ENCODE data around the gene SLC25A40.
A peak's percentile ranks its signal among the peaks of the same experiment; 100 is the strongest.

SLC25A40 gene

GRCh38 chr7:87797798-87798403 lies 78.3 kb downstream of the SLC25A40 start:
- H3K4me1 ChIP-seq (ENCODE audit: insufficient read depth, low read length) = no peaks in the 10 kb centered on the region
- H3K4me2 ChIP-seq (ENCODE audit: insufficient read depth, low read length) = no peak overlapping the region
- DNase-seq = peak; percentile 13
- peak; percentile 94 for ATAC-seq (ENCODE audit: insufficient read depth, low read depth)
- H4K20me1 ChIP-seq (ENCODE audit: insufficient read depth, low read length) = no peaks in the 10 kb centered on the region
- no peaks in the 10 kb centered on the region for H3K27me3 ChIP-seq (ENCODE audit: insufficient read depth, low read length, poor library complexity)
- H2AFZ ChIP-seq (ENCODE audit: low read depth, low read length) = peak overlapping the region; percentile 27; the same call in 1 of the 2 replicates
- no peak overlapping the region for H3K9ac ChIP-seq (ENCODE audit: low read depth, low read length)
- no peaks in the 10 kb centered on the region for H3K9me3 ChIP-seq (ENCODE audit: insufficient read depth, low read length, severe bottlenecking)
- H3K79me2 ChIP-seq (ENCODE audit: insufficient read depth, low read length) = no peaks in the 10 kb centered on the region
- no peak overlapping the region for H3K4me3 ChIP-seq (ENCODE audit: low read depth in 1 of 2, low read length in 2 of 2)
- no peak overlapping the region for H3K27ac ChIP-seq (ENCODE audit: low read length)
- H3K36me3 ChIP-seq (ENCODE audit: insufficient read depth, low read length) = no peaks in the 10 kb centered on the region
- peak; percentile 77 for TF ChIP-seq CTCF (IDR thresholded peaks at IDR 0.05; ENCODE audit: borderline replicate concordance, extremely low read depth, low read length, poor library complexity, severe bottlenecking)
- TF ChIP-seq EZH2 (IDR thresholded peaks at IDR 0.05; ENCODE audit: borderline replicate concordance, low read depth, low read length, severe bottlenecking) = no peak

GRCh38 chr7:87797395-87797794 lies 78.8 kb downstream of the SLC25A40 start:
- H3K27ac ChIP-seq (ENCODE audit: low read length) = no peak overlapping the region
- H3K9me3 ChIP-seq (ENCODE audit: insufficient read depth, low read length, severe bottlenecking) = no peaks in the 10 kb centered on the region
- H3K9ac ChIP-seq (ENCODE audit: low read depth, low read length) = no peak overlapping the region
- no peaks in the 10 kb centered on the region for H3K36me3 ChIP-seq (ENCODE audit: insufficient read depth, low read length)
- DNase-seq (no peak), ATAC-seq (ENCODE audit: insufficient read depth, low read depth) (no peak)
- no peaks in the 10 kb centered on the region for H3K4me1 ChIP-seq (ENCODE audit: insufficient read depth, low read length)
- no peaks in the 10 kb centered on the region for H3K79me2 ChIP-seq (ENCODE audit: insufficient read depth, low read length)
- no peak overlapping the region for H3K4me3 ChIP-seq (ENCODE audit: low read depth in 1 of 2, low read length in 2 of 2)
- H4K20me1 ChIP-seq (ENCODE audit: insufficient read depth, low read length) = no peaks in the 10 kb centered on the region
- H2AFZ ChIP-seq (ENCODE audit: low read depth, low read length) = no peak overlapping the region
- no peak overlapping the region for H3K4me2 ChIP-seq (ENCODE audit: insufficient read depth, low read length)
- H3K27me3 ChIP-seq (ENCODE audit: insufficient read depth, low read length, poor library complexity) = no peaks in the 10 kb centered on the region
- TF ChIP-seq EZH2 (IDR thresholded peaks at IDR 0.05; ENCODE audit: borderline replicate concordance, low read depth, low read length, severe bottlenecking) = no peak
- TF ChIP-seq CTCF (IDR thresholded peaks at IDR 0.05; ENCODE audit: borderline replicate concordance, extremely low read depth, low read length, poor library complexity, severe bottlenecking) = no peak

GRCh38 chr7:87785368-87785995 lies 90.7 kb downstream of the SLC25A40 start:
- Histone ChIP-seq H3K36me3 (ENCODE audit: insufficient read depth, low read length) (no peaks in the 10 kb centered on the region), H3K27ac (ENCODE audit: low read length) (no peak overlapping the region), H3K9me3 (ENCODE audit: insufficient read depth, low read length, severe bottlenecking) (no peaks in the 10 kb centered on the region), H3K79me2 (ENCODE audit: insufficient read depth, low read length) (no peaks in the 10 kb centered on the region), H3K4me2 (ENCODE audit: insufficient read depth, low read length) (no peak overlapping the region), H2AFZ (ENCODE audit: low read depth, low read length) (no peak overlapping the region), H3K27me3 (ENCODE audit: insufficient read depth, low read length, poor library complexity) (no peaks in the 10 kb centered on the region), H3K9ac (ENCODE audit: low read depth, low read length) (no peak overlapping the region), H3K4me1 (ENCODE audit: insufficient read depth, low read length) (no peaks in the 10 kb centered on the region), H4K20me1 (ENCODE audit: insufficient read depth, low read length) (no peaks in the 10 kb centered on the region), H3K4me3 (ENCODE audit: low read depth in 1 of 2, low read length in 2 of 2) (no peak overlapping the region)
- TF ChIP-seq CTCF (IDR thresholded peaks at IDR 0.05; ENCODE audit: borderline replicate concordance, extremely low read depth, low read length, poor library complexity, severe bottlenecking) = no peak
- no peak for DNase-seq
- 0 out of 3 replicates have a peak, but pooled peaks have one; percentile 14 for ATAC-seq (ENCODE audit: insufficient read depth, low read depth)

All from DND-41 (cell line).